ENCODE measurements around the gene ZNF414.

ZNF414 gene

DNA sequence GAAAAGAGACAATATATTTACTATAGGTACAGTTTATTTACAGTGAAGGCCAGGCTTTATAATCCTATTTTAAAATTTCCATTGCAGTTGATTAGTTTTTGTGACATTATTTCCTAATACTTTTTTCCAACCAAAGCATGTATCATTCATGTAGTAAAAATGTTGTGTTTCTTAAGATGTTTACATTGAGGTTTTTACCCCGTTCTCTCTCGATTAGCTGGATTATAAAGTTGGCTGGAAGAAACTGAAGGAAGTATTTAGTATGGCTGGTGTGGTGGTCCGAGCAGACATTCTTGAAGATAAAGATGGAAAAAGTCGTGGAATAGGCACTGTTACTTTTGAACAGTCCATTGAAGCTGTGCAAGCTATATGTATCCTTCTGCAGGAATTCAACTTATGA lies 47.9 kb downstream of the ZNF414 start:
- DNase-seq: no peak
- H3K27me3 ChIP-seq (ENCODE audit: insufficient read depth, low read depth, severe bottlenecking): no peaks in the 10 kb centered on the region
- H3K36me3 ChIP-seq: peaks cover 98% of the 10 kb centered on the region
- no peaks in the 10 kb centered on the region for H3K9me3 ChIP-seq (ENCODE audit: severe bottlenecking)
- TF ChIP-seq, protein P1, sequence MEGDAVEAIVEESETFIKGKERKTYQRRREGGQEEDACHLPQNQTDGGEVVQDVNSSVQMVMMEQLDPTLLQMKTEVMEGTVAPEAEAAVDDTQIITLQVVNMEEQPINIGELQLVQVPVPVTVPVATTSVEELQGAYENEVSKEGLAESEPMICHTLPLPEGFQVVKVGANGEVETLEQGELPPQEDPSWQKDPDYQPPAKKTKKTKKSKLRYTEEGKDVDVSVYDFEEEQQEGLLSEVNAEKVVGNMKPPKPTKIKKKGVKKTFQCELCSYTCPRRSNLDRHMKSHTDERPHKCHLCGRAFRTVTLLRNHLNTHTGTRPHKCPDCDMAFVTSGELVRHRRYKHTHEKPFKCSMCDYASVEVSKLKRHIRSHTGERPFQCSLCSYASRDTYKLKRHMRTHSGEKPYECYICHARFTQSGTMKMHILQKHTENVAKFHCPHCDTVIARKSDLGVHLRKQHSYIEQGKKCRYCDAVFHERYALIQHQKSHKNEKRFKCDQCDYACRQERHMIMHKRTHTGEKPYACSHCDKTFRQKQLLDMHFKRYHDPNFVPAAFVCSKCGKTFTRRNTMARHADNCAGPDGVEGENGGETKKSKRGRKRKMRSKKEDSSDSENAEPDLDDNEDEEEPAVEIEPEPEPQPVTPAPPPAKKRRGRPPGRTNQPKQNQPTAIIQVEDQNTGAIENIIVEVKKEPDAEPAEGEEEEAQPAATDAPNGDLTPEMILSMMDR (IDR thresholded peaks at IDR 0.05; ENCODE audit: low read depth, low read length): no peak
- H3K27ac ChIP-seq: no peak overlapping the region
- H3K4me3 ChIP-seq (ENCODE audit: low read depth, low read length): no peak overlapping the region

DNA sequence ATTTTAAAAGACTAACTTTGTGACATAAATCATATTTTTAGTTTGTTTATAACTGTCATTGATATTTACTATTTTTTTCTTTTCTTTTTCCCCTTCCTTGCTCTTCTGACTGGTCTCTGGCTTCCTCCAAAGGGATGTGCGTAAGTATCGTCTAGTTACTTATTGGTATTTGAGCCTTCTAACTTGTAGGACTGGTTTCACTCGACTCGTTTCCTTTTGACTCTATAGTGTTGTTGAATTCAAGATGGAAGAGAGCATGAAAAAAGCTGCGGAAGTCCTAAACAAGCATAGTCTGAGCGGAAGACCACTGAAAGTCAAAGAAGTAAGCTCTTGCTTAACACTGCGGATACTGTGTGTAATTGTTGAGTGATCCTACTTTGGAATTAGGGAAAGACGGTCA lies 50.6 kb downstream of the ZNF414 start:
- peaks cover 98% of the 10 kb centered on the region for H3K36me3 ChIP-seq
- H3K27me3 ChIP-seq (ENCODE audit: insufficient read depth, low read depth, severe bottlenecking): no peaks in the 10 kb centered on the region
- H3K9me3 ChIP-seq (ENCODE audit: severe bottlenecking): no peaks in the 10 kb centered on the region
- H3K27ac ChIP-seq: no peak overlapping the region
- no peak for DNase-seq
- TF ChIP-seq, protein P1 (IDR thresholded peaks at IDR 0.05; ENCODE audit: low read depth, low read length): no peak
- no peak overlapping the region for H3K4me3 ChIP-seq (ENCODE audit: low read depth, low read length)

GRCh38 chr19:8462571-8462970 lies 51.4 kb downstream of the ZNF414 start:
- no peaks in the 10 kb centered on the region for H3K9me3 ChIP-seq (ENCODE audit: severe bottlenecking)
- TF ChIP-seq, protein P1 (IDR thresholded peaks at IDR 0.05; ENCODE audit: low read depth, low read length): no peak
- no peak overlapping the region for H3K27ac ChIP-seq
- H3K36me3 ChIP-seq: peaks cover 98% of the 10 kb centered on the region
- H3K4me3 ChIP-seq (ENCODE audit: low read depth, low read length): no peak overlapping the region
- no peaks in the 10 kb centered on the region for H3K27me3 ChIP-seq (ENCODE audit: insufficient read depth, low read depth, severe bottlenecking)
- no peak for DNase-seq

- TF ChIP-seq, protein P1 (IDR thresholded peaks at IDR 0.05; ENCODE audit: low read depth, low read length): no peak
- H3K4me3 ChIP-seq (ENCODE audit: low read depth, low read length): no peak overlapping the region
- no peaks in the 10 kb centered on the region for H3K9me3 ChIP-seq (ENCODE audit: severe bottlenecking)
- H3K27me3 ChIP-seq (ENCODE audit: insufficient read depth, low read depth, severe bottlenecking): no peaks in the 10 kb centered on the region
- no peak overlapping the region for H3K27ac ChIP-seq
- DNase-seq: no peak
- peaks cover 98% of the 10 kb centered on the region for H3K36me3 ChIP-seq
These were observed 52.1 kb downstream of the ZNF414 start for GRCh38 chr19:8461891-8462290.

DNA sequence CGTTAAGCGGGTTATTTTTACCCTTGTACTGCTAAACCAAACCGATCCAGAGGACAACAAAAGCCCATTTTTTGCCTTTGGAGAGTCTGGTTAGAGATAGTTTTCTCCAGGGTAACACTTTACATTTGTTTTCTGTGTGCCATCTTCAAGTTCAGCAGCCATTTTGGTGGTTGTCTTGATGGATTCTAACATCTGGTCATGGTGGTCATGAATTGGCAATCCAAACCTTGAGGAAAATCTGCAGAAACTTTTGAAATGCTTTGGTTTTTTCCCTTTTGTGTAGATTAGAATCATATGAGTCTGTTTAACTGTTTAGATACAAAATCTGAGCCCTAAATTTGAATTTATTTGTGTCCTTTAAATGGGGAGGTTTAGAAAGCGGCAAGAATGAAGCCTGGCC lies 52.6 kb downstream of the ZNF414 start:
- H3K36me3 ChIP-seq: peaks cover 98% of the 10 kb centered on the region
- no peaks in the 10 kb centered on the region for H3K9me3 ChIP-seq (ENCODE audit: severe bottlenecking)
- no peak overlapping the region for H3K27ac ChIP-seq
- no peak overlapping the region for H3K4me3 ChIP-seq (ENCODE audit: low read depth, low read length)
- no peaks in the 10 kb centered on the region for H3K27me3 ChIP-seq (ENCODE audit: insufficient read depth, low read depth, severe bottlenecking)
- DNase-seq: no peak
- TF ChIP-seq, protein P1 (IDR thresholded peaks at IDR 0.05; ENCODE audit: low read depth, low read length): no peak

- no peaks in the 10 kb centered on the region for H3K9me3 ChIP-seq (ENCODE audit: severe bottlenecking)
- TF ChIP-seq, protein P1 (IDR thresholded peaks at IDR 0.05; ENCODE audit: low read depth, low read length): no peak
- H3K27me3 ChIP-seq (ENCODE audit: insufficient read depth, low read depth, severe bottlenecking): no peaks in the 10 kb centered on the region
- peaks cover 97% of the 10 kb centered on the region for H3K36me3 ChIP-seq
- no peak for DNase-seq
- no peak overlapping the region for H3K27ac ChIP-seq
- H3K4me3 ChIP-seq (ENCODE audit: low read depth, low read length): no peak overlapping the region
These were observed 53.3 kb downstream of the ZNF414 start for GRCh38 chr19:8460516-8461298.

Measured in WERI-Rb-1 (cell line).